Cerebellar nuclear complex (tissue), 1 donor: ENCODE data around the gene ACVR1.

Experiments used
- DNase-seq, 2 experiments: peaks; one replicate each; lab custom pipeline; 2025; lab: John Stamatoyannopoulos, UW

ACVR1 gene

DNA sequence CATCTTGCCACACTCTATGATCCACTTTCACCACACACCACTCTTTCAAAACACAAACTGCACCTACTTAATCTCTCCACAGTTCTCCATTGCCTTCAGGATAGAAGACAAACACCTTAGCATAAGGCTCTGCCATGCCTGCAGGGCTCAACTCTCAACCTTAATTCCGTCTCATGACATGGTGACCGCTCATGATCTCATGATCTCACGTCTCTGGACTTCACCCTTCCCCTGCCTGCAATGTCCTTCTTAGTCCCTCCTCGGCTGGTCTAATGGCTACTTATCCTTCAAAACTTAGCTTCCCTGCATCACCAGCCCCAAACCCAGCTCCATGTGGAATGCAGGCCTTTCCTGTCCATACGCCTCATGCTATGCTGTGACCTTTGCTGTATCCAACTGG, 85.3 kb downstream of the ACVR1 start:
- DNase-seq: no peak

DNA sequence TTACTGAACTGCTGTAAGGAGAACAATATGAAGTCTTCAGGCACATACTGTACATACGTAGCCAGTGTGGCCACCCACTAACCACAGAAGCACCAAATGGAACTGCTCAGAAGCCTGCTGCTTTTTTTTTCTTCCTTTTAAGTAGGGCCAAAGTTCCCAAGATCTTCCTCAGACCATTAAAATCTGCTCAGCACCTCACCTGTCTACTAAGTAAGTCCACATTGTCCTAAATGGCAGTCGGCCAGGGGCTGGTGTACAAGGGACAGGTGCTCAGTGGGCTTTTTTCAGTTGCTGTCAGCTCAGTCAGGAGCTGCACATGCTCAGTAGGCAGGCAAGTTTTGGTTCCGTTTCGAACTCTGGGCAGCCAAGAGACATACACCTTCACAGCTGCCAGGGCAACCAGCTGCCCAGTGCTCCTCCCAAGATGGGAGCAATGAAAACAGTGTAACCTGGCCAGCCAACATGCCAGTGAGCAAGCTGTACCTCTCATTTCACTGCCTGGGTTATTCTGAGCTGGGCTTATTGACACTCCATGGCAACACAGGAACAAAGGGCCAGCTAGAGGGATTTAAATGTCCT, 86.1 kb downstream of the ACVR1 start:
- no peak for DNase-seq

DNA sequence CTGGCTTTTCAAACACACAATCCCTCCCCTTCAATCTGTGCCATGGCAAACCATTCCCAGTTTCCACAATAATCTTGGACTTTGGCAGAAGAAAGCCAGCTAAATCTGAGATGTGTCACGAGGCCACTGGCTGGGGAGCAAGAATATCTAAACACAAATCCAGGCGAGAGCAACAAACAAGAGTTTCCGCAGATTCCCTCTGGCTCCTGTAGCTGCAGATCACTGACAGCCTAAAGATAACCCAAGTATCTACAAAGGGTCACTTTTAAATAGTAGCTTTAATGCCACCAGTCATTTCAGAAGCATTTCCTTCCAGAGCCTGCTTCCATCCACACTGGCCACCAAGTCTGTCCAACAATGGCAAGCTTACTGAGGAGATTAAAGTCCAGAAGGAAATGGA, 86.9 kb downstream of the ACVR1 start:
- no peak for DNase-seq

DNA sequence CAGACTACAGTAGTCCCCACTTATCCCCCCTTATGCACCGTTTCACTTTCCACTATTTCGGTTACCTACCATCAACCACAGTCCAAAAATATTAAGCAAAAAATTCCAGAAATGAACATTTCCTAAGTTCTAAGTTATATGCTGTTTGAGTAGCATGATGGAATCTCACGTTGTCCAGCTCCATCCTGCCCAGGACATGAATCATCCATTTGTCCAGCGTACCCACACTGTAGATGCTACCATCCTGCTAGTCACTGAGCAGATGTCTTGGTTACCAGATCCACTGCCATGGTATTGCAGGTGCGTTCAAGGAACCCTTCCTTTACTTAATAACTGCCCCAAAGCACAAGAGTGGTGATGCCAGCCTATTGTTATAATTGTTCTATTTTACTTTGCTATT, 87.9 kb downstream of the ACVR1 start:
- DNase-seq: no peak

DNA sequence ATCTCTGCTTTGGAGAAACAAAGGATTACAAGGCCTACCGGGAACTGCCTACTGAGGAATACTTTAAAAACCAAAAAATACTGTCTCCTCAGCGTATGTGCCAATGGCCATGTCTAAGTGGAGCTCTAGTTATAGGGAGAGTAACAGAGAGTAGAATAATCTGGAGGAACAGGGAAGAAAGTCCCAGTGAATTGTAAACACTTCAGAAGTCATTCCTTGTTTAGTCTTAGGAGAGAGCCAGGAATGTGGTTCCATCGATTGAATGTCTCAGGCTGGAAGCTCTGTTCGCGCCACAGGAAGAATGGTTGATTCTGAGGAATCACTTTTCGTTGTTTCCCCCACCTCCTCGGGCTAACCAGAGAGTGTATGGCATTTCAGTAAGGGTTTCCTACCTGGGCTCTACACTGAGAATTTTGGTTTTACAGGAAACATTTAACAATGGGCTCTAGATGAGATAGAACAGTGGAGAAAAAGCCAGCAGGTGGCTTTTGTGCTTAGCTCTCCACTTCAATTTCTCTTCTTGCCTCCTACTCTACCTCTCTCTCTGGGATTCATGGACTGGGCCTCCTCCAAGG, 88.7 kb downstream of the ACVR1 start:
- no peak for DNase-seq

DNA sequence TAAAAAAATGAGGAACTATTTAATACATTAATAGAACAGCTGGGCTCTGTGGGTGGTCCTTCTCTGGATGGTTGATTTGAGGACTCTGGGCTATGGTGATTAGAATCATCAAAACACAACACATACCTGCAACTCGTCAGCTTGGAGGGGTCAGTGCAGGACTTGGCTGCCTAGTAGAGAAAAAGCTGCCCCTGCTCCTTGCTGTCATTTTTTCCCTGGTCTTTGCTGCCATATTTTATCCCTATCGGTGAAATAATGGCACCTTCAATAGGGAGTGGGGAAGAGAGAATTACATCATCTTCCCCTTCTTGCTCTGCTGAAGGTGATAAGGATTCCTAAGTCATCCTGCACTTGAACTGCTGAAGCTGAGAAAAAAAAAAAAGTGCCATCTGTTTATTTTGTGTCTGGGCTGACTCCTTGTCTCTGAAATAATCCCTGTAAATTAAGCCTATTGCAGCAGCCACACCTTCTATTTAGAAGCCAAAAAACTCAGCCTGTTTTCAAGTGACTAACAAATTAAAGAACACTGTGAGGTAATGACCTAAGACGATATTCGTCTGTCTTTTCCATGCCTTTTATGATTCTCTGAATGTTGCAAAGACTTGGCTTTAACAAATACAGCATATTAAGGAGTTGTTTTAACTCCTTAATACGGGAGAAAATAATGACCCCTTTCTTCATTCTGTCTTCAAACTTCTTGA, 89.3 kb downstream of the ACVR1 start:
- no peak for DNase-seq

DNA sequence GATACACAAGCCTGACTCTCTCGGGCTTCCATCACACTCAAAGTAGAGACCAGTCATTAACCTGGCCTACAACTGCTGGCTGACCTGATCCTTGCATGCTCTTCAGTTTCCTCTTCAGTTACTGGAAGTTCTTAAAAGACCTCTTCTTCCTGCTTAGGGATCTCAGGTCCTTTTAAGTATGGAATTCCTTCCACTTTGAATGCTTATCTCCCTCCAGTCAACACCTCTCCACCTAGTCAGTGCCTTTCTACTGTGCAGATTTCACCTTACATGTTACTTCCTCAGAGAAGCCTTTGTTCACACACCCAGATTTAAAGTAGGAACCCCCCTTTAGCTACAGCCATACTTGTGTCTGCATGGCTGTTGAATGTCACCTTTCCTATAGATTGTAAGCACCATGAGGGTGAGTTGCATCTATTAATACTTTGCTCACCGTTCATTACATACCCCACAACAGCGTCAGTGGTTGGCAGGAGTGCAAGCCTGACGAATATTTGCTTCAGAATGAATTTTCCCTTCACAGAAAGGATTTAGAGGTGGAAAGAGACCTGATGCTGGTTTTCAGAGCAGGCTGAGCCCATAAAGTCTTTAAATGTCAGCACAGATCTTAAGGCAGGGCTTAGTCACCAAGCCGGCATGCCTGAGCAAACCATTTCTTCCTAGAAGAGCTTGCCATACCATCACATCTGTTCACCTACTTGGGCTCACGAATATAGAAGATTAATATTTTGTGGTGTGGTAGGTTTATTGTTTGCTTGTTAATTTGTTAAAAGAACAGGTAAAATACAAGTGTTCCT, 90.1 kb downstream of the ACVR1 start:
- no peak for DNase-seq

DNA sequence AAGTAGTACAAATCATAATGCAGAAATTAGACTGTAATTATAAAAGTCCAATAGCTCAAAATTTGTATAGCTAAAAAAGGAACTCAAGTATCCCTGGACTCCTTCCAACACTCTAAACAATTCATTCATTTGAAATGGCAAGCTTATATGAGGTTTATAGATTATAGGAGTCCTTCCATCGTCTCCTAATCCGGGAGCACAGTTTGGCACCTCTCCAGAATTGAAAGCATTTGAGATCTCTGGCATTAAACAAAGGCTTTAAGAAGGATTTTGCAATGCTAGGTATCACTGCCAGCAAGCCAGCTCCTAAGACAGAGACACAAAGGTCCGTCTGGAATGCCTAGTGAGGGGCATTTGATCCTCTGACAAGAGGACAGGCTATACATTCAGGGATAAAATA, 90.9 kb downstream of the ACVR1 start:
- DNase-seq: no peak

DNA sequence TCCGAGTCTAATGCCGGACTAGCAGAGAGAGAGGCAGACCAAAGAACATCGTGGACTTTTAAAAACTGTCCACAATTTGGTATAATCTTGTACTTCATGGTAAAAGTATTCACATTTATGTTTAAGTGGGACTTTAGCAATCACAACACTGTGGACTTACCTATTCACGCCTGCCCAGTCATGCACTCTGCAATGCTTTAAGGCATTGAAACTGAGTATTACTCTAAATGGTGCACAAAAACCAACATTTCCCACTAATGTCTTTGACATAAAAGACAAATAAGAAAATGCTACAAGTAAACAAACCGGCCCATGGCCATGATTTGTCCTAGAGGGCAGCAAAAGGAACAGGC, 91.3 kb downstream of the ACVR1 start:
- DNase-seq: no peak

DNA sequence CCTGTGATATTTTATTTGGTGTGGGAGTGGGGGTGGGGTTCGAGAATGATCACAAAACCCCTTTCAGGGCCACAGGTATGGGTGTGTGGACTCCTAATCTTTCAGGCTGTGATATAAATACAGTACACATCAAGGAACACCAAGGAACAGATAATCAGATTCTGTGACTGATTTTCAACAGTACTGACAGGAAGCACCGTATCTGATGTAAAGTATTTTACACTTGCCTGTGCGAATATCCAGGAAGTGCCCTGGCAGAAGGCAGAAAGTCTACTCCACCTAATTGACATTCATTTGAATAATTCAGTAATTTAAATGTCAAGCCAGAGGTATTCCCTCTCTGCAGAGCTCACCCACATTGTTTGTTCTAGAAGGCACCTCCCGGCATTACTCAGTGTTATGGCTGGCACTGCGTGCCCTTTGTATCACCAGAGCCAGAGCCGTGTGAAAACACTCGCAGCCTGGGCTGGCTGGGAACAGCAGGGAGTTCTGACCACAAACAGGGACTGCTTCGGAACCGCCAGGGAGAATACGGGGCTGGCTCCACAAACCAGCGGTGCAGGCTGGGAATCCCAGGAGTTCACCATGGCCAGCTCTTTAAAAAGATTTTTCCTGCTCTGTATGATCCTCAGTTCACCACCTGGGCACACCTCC, 91.8 kb downstream of the ACVR1 start:
- DNase-seq: peak in 1 of 2 experiments; percentile 33

DNA sequence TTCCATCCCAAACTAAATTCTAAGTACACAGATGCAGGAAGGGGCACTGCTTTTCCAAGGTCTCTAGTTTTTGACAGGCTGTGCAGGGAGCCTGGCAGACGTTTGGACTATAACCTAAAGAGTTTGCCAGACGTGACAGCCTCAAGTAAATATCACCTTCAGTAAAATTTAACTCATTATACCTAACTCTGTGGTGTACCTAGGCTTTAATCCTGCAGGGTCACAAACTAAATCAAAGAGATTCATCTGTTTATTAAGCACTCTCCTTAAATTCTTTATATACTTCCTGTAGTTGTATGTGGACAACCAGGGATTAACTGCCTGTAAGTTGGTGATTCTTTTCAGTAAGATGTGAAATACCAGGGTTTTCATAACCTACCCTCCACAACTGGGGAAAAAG, 92.9 kb downstream of the ACVR1 start:
- DNase-seq: no peak

DNA sequence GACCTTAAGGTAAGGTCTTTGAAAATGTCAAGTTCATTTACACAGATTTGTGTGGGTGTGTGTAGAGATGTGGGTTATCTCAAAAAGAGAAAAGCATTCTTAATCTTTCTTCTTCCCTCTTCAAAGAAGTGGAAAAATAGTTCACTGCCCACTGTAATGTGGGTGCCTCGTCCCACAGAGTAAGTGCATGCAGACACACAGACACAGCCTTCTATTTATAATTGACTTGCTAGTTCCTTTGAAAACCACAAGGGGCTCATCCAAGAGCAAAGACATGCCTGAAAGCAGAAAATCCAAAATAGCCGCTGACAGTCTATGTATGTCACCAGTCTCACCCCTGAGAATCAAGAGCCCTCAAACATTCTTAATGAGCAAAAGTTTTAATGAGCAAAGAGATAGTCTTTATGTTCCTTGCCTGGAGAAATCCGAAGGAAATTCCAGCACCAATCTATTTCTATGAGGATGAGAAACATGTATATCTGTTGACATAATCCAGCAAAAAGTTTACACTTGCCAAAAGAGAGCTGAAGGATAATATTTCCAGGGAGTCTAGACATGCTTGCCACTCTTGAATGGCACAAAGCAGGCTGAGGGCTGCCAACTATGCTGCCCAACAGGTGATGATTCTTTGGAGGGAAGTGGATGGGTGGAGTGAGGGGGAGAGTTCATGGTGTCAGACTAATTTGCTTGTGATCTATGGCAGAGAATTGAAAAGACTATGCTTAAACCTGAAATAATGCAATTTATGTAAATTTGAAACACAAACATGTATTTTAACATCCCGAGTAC, 93.9 kb downstream of the ACVR1 start:
- DNase-seq: no peak

DNA sequence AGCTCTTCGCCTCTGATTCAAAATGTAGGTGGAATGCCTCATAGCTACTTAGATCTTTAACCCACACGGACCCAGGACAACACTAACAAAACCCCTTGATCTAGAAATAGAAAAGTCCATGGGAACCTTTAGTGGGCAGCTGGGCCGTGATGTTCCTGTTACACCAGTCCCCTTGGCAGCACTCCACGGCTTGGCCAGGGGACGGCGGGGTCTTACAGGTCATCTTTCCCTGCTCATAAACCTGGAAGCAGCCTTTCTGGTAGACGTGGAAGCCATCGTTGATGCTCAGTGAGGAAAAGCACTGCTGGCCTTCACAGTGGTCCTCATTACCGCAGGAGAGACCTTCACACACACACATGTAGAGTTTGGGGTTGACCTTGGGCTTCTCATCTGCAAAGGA, 95.9 kb downstream of the ACVR1 start:
- DNase-seq: no peak

DNA sequence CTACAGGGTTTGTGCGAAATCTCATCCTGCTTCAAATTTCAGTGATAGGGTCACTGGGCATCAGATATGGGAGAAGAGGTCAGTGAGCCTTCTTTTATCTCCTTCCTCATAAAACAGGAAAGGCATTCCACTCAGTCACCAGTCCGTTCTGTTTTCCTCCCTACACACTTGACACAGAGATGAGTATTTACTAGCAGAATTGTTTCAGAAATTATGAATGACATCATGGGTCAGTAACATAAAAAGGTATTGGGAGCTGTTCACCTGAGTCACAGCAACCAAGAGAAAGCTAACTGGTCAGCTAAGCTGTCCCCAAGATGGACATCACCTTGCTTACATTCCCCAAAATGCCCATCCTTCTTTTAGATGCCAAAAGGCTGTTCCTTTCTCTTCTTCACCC, 96.3 kb downstream of the ACVR1 start:
- DNase-seq: no peak

DNA sequence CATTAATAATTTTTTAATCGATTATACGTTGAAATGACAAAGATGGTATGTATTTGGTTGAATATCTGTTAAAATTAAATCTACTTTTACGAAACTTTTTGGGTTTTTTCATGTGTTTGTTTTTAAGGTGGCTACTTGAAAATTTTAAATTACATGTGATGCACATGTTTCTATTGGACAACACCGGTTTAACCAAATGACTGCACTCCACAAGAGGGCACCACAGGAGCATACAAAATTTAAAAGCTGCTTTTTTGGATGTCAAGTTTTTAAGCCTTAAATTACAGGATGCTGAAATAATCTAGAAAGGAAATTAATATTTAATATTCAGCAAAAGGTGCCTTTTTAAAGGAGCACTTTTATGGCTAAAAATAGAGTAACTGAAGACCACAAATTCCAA, 98.7 kb downstream of the ACVR1 start:
- DNase-seq: no peak

DNA sequence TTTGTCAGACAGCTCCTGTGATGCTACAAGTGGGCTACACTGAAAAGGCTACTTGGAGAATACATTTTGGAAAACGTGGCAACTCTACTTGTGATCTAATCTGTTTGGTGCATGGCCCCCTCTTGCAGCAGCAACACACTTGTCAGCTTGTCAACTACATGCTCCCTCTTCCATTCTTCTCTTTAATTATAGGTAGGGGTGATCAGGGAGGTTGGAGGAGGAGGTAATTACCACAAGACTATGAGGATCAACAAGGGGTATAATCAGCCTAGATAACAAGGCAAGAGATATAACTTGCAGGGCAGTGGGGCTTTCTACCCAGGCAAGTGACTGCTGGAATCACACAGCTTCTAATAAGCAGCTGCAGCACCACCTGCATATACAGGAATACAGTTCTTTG, 104.9 kb downstream of the ACVR1 start:
- DNase-seq: no peak

DNA sequence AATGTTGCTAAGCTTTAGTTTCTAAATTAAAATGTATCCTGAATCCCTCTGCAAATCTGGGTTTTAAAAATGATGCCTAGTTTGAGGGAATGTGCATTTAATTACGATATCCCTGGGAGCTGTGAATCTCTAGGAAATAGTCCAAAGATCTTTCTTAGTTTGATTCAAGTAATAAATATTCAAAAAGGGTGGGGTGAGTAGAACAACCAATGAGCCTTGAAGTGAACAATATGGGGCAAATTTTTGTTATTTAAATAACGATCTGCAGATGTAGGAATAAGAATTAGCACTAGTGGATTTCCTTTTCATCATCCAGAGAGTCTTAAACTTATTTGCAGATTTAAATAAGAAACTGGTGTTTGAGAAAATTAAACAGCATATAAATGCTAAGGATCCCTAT, 106.3 kb downstream of the ACVR1 start:
- no peak for DNase-seq

DNA sequence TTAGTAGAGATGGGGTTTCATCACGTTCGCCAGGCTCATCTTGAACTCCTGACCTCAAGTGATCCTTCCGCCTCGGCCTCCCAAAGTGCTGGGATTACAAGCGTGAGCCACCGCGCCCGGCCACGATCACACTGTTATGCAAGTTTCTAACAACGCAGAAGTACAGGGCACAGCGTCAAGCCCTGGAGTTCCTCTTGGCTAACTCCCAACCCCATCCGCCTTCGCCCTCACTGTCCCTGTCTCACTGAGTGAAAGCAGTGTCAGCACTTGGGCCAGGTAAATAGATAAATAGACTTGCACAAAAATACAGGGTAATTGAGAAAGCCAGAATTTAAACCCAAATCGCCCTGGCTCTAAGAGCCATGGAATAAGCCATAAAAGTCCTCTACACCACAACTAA, 111.7 kb downstream of the ACVR1 start:
- no peak for DNase-seq

DNA sequence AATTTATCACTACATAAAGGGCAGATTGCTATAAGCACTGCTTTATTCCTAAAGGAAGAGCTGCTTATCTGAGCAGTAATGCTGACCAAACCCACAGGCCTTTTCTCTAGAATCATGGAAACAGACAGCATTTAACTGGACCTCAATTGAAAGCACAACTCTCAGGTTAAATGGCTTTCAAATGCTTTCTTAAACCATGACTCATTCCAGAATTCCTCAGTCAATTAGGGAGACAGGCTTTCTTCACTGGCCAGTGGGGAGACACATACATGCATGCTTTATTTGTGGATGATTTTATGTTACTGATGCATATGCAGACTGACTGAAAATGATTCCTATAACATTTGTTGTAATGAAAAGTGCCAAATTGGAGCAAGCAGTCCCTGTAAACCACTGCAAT, 114.6 kb downstream of the ACVR1 start:
- DNase-seq: no peak

DNA sequence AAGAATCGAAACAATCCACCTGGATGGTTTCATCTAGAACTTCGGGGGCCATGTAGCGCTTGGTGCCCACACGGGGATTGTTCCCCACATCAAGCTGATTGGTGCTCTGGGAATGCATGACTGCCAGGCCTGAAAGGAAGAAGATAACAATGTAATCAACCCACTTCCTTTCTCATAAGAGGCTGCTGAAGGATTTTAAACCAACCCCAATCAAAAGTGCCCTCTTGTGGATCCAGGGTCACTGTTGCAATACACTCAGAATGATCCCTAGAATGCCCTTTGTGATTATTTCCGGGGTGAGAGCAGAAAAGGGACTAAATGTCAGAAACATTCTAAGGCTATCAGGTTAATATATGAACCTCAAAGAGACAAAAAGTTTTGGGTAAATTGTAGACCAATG, 115.2 kb downstream of the ACVR1 start:
- no peak for DNase-seq

DNA sequence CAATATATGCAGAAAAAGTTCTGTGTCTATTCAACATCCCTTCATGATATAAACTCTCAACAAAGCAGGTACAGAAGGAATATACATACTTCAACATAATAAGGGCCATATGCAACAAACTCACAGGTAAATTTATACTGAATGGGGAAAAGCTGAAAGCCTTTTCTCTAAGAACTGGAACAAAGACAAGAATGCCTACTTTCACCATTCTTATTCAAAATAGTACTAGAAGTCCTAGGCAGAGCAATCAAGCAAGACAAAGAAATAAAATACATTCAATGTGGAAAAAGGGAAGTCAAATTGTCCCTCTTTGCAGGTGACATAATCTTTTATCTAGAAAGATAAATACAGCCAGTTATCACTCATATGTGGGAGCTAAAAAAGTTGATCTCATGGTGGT, 116.3 kb downstream of the ACVR1 start:
- no peak for DNase-seq

DNA sequence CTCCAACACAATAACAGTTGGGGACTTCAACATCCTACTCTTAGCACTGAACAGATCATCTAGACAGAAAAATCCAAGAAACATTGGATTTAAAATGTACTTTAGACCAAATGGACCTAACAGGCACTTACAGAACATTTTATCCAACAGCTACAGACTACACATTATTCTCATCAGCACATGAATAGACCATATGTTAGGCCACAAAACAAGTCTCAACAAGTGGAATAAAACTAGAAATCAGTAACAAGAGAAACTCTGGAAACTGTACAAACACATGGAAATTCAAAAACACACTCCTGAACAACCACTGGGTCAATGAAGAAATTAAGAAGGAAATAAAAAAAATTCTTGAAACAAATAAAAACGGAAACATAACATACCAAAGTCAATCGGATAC, 117.5 kb downstream of the ACVR1 start:
- DNase-seq: no peak
